PC-3 (cell line): ENCODE data around the gene RHBDD2.

Experiments
- CTCF ChIP-seq: fragments of 300-600 bp; sonication (generic); conservative IDR thresholded peaks from 2 replicates; pipeline ENCODE4 v1.5.1; 2017; ENCODE audit warnings: antibody characterized with exemption, low read depth, mild to moderate bottlenecking, low read length
- EZH2 ChIP-seq: fragments of 300-600 bp; sonication (generic); IDR thresholded peaks from one replicate; pipeline ENCODE4 v1.6.1; 2017; ENCODE audit warnings: antibody characterized with exemption, mild to moderate bottlenecking, low read length; ENCODE audit not compliant: unreplicated experiment

GRCh38 chr7:75840029-75840428, 38.8 kb upstream of the RHBDD2 start:
- TF ChIP-seq CTCF (no peak), EZH2 (no peak)
